Left renal cortex interstitium (tissue), 4 donors: ENCODE measurements around the gene UBASH3B. TPM values are rescaled to one million over a fixed set of nuclear protein-coding genes. Genes with fewer than 3 reads are reported as not detected.

Experiments
- DNase-seq, 4 donors: peaks; one replicate each; pipeline ENCODE4 v3.0.0-alpha.2; 2013; ENCODE audit warnings: low read depth in 4 of 4, low spot score in 2 of 4, missing footprints in 1 of 4
- polyA plus RNA-seq, 4 donors: library from polyadenylated mRNA; unstranded; fragments of 120-200 nt; gene quantifications; one replicate each; pipeline ENCODE4 v1.2.1, GENCODE V29; 2013; ENCODE audit not compliant: insufficient read length in 4 of 4

Gene UBASH3B
- polyA plus RNA-seq, 4 donors: 6.9 to 8.9 (median 7.3) TPM

GRCh38 chr11:122749005-122749687, 93.6 kb downstream of the UBASH3B start:
- DNase-seq: no peak

DNA sequence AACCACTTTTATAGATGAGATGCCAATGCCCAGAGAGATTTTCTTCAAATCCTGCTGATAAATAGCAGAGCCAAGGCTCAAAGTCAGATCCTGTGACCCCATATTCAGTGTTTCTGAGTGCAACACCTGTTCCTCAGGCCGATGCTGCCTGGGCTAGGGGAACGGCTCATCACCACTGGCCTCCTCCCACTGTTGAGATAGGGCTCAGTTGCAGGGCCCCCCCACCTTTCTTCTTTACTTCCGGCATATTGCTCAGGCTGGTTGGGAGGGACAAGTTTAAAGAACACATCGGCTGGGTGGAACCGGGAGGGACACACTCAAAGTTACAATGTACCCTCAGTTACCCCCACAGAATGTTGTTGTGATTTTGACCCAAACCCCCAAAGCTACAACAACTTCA, 94.5 kb downstream of the UBASH3B start:
- DNase-seq: no peak

GRCh38 chr11:122751292-122752070, 96.0 kb downstream of the UBASH3B start:
- DNase-seq: no peak

DNA sequence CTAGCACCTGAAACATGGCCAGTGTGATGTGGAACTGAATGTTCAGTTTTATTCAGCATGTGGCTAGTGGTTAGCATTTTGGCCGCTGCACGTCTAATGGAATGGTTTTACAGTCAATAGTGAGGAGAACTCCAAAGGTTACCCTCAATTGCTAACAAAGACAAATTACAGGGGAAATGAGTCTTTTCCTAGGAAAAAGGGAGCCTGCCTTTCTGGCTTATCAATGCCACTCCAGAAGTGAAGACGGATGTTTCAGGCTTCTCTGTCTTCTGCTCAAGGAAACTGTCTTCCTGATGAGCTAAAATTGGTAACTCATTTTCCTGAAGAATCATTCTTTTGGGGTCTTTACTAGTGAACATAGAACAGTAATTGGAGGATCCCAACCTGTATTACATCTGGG, 98.5 kb downstream of the UBASH3B start:
- DNase-seq: no peak

DNA sequence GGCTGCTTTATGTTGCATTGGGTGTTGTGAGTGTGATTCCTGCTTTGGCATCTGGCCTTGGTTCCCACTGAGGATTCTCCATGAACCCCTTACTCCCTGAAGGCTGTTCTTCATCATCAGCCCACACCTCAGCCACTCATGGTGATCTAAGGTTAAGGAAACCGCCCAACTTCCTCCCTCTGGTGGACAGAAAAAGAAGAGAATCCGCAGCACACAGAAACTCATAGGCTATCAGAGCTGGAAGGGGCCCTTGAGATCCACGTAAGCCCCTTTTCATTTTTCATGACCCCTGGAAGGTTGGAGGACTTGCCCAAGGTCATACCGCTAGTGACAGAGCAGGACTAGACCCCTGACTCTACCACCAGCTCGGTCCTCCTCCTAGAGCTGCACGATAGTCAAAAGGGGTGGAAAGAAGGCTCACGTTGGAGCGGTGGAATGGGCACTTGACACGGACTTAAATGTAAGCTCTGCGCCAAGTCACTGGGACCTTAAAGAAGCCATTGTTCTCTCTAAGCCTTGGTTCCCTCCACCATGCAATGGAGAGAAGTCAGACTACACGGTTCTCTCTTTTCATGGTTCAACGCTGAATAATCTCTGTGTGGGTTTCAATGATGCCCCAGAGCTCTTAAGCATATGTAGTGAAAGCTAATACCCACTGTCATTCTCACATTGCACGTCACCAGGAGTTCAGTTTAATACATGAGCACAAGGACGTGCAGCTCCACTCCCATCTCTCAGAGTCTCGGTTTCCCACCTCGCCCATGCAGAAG, 99.2 kb downstream of the UBASH3B start:
- DNase-seq: no peak

- DNase-seq: no peak
Measured at GRCh38 chr11:122755409-122755808, 99.9 kb downstream of the UBASH3B start.

DNA sequence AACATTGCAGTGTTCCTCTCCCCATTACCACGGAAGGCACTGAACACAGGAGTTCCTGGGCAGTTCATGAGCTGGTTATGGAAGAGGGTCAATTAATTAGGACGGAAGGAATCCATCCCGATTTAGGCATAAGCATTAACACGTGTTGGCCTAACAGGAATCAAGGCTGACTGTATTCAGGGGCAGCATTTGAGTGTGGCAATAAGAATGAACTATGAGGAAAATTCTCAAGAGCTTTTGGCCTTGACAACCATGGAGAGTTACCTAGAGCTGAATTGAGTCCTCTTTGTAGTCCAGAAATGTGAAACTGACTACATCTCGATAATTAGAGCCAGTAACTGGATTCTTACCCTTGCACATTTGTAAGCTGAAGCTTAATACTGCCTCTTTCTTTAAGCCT, 100.4 kb downstream of the UBASH3B start:
- no peak for DNase-seq

- no peak for DNase-seq
Measured at GRCh38 chr11:122756417-122756816, 100.9 kb downstream of the UBASH3B start.

GRCh38 chr11:122757201-122757600, 101.7 kb downstream of the UBASH3B start:
- no peak for DNase-seq

DNA sequence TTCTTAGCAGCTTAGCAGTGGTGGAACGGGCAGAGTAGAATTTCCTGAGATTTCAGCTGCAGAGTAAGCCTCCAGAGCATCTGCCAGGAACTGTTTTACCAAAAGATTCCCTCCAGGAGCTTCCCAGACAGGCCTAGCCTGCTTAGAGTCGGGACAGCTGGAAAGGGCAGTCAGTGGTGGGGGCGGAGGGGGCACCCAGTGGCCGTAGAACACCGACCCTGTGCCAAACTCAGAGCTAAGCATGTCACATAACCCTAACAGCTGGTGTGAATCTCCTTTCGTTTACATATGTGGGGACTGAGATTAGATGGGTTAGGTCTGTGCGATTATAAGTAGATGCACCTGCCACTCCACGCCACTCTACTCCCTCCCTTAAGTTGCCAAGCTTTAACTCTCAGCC, 102.8 kb downstream of the UBASH3B start:
- DNase-seq: no peak

DNA sequence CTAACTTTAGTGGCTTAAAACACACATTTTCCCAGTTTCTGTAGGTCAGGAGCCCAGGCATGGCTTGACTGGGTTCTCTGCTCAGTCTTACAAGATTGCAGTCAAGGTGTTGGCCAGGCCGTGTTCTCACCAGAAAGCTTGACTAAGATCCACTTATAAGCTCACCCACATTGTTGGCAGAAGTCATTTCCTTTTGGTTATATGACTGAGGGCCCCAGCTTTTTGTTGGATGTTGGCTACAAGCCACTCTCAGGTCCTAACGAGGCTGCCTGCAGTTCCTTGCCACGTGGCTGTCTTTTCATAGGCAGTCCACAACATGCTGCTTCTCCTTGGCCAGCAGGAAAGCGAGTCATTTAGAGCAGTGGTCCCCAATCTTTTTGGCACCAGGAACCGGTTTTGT, 103.5 kb downstream of the UBASH3B start:
- no peak for DNase-seq

- no peak for DNase-seq
Measured at GRCh38 chr11:122763108-122763507, 107.6 kb downstream of the UBASH3B start.

DNA sequence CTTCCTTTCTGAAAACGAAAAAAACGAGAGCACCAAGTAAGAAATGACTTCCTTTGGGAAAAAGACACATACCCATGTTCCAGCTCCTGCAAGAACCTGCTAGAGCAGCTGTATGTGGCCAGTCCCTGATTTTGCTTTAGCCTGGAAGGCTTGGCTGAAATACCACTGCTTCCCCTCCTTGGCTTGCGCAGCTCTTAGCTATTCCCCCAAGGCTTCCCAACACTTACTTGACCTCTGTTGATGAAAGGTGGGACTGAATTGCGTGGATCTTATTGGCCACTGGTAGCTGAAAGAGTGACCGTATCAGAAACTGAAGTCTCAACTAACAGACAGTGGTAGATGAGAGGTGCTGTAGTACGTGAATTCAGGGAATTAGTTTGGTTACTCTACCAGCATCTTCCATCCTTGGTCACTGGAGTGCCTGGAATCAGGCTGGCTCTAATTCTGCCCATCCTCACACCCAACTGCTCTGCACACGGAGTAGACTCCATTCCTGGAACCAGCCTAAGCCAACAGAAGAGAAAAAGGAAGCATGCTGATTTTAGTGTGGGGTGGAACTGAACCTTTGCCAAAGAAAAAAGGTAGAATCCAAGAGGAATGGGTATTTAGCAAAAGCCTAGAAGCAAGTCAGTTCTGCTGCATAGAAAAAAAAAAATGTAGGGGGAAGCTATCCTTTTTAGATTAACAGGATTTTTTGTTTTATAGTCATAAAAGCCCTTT, 109.0 kb downstream of the UBASH3B start:
- DNase-seq: no peak

GRCh38 chr11:122765487-122766131, 110.1 kb downstream of the UBASH3B start:
- DNase-seq: no peak

- DNase-seq: no peak
Measured at GRCh38 chr11:122769126-122769780, 113.7 kb downstream of the UBASH3B start.

DNA sequence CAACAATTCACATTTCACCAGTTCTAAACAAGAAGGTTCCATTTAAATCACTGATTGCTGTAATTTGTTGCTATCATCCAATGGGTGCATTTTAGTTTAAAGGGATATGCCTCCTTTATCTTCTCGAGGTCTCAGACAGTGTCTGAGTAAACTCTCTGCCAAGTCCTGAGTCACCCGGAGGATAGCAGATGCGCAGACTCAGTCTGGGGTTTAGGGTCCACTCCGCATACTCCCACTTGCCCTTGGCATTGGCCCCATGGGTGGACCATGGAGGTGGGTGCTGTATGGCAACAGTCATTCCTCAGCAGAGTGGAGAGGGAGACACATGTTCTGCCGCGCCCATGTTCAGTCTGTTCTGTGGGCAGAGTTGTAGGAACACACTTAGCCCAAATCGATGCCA, 117.4 kb downstream of the UBASH3B start:
- DNase-seq: no peak

DNA sequence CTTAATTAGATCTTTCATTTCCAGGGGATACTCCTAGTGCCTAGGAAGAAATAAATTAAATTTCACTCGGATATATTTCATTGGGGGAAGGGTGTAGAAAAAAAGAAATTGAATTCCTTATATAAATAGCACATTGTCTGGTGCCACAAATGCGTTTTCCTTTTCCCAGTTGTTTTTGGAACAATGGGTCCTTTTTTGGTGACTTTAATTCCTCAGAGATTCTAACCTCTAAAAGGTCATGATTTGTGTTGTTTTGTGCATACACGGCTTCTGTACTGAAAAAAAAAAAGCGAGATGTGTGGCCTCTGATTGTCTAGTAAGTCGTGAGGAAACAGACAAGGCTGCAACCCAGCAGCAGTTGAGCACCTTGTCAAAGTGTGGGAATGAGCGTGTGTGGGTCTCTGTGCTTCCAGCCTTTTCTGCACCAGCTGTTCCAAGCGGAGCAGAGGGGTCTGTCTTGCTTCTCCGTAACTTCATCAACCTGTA, 118.3 kb downstream of the UBASH3B start:
- DNase-seq: no peak

DNA sequence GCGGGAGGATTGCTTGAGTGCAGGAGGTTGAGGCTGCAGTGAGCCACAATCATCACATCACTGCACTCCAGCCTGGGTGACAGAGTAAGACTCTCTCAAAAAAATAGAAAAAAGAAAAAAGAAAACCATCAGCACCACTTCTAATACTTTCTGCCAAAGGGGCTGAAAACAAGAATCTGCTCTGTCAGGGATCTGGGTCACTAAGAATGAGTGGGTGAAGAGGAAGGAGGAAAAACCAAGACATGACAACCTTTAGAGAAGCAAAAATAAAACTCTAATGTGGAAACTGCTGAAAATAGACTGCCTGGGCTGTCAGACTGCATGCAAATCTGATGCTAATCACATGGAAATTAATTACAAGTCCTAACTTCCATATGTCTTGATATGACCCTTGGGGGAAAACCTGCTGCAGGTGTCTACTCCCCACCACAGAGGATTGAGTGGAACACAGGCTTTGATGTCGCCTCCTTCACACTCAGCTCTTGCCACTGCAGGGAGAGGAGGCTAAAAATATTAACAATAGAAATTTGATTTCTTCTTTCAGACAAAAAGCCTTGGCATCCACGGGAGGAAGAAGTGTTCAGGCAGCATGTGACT, 120.3 kb downstream of the UBASH3B start:
- DNase-seq: no peak

GRCh38 chr11:122776546-122776945, 121.0 kb downstream of the UBASH3B start:
- no peak for DNase-seq
